Testis (tissue), 3 donors: ENCODE measurements around the gene FOXC1. TPM values are rescaled to one million over a fixed set of nuclear protein-coding genes. Genes with fewer than 3 reads are reported as not detected.

Source experiments
- DNase-seq: peaks from one replicate; pipeline ENCODE4 v3.0.0-alpha.2; 2019
- H3K27ac ChIP-seq, 2 donors: fragments of 200-600 bp; sonication (generic); one replicate each; pipeline ENCODE4 v1.5.1; 2019
- H3K27me3 ChIP-seq: fragments of 200-600 bp; sonication (generic); one replicate; pipeline ENCODE4 v1.5.1; 2019
- H3K36me3 ChIP-seq: fragments of 200-600 bp; sonication (generic); one replicate; pipeline ENCODE4 v1.5.1; 2017; ENCODE audit warnings: low read depth; ENCODE audit errors: missing control alignments
- H3K4me1 ChIP-seq: fragments of 200-600 bp; sonication (generic); one replicate; pipeline ENCODE4 v1.5.1; 2019
- H3K4me3 ChIP-seq, 2 donors: fragments of 200-600 bp; sonication (generic); one replicate each; pipeline ENCODE4 v1.5.1; 2017 to 2019
- H3K9me3 ChIP-seq: fragments of 200-600 bp; sonication (generic); one replicate; pipeline ENCODE4 v1.5.1; 2017
- CTCF ChIP-seq, 3 experiments: fragments of 450-650 bp in 2 of 3; fragments of 200-600 bp in 1 of 3; sonication (generic) in 1 of 3; IDR thresholded peaks; one replicate each; pipeline ENCODE4 v1.5.1; 2016 to 2019; ENCODE audit warnings: antibody characterized with exemption in 3 of 3, mild to moderate bottlenecking in 2 of 3, moderate library complexity in 1 of 3
- POLR2A ChIP-seq: fragments of 450-650 bp; IDR thresholded peaks from one replicate; pipeline ENCODE4 v1.6.1; 2017; ENCODE audit warnings: antibody characterized with exemption, mild to moderate bottlenecking, moderate library complexity
- WGBS, 2 donors: methylation state at CpG; one replicate each; pipeline ENCODE4 v1.1.5; 2018; 5-methylcytosine and 5-hydroxymethylcytosine counted together
- intact Hi-C: fragments of 100-400 bp; cut with DNase I; formaldehyde crosslinking; loops from one replicate; pipeline ENCODE4 v1.15.1; 2023; ENCODE audit warnings: low total_unique reads
- polyA plus RNA-seq: library from polyadenylated mRNA; stranded (reverse); fragments of 350-450 nt; fragmentation: Illumina TruSeq; extraction: RNeasy Lipid Tissue Mini Kit (QIAGEN cat#74804); gene quantifications from one replicate; pipeline ENCODE4 v1.2.3, GENCODE V29; 2014; ENCODE audit warnings: low read depth, low replicate concordance; ENCODE audit not compliant: insufficient read depth
- total RNA-seq, 2 donors: library from RNA; depleted of rRNA; stranded (reverse); fragments of >200 nt; gene quantifications; one replicate each; pipeline ENCODE4 v1.2.3, GENCODE V29; 2016

The FOXC1 gene
- total and polyA plus RNA-seq, 3 donors from 2014 or later: 4.7 to 10.6 (median 9.4) TPM

- H3K4me1 ChIP-seq: peaks cover 36% of the 10 kb centered on the region
- WGBS, 2 donors: 27 to 44% methylated on average over 9 to 16 of the region's 16 CpGs
- H3K27ac ChIP-seq: peak overlapping the region; percentile 64 to 75
- H3K9me3 ChIP-seq: no peaks in the 10 kb centered on the region
- intact Hi-C loops: no loop called here
- no peak for DNase-seq
- no peak for TF ChIP-seq CTCF (IDR thresholded peaks at IDR 0.05)
- no peaks in the 10 kb centered on the region for H3K27me3 ChIP-seq
- H3K36me3 ChIP-seq: no peaks in the 10 kb centered on the region
- H3K4me3 ChIP-seq: no peak overlapping the region
These were observed 34.3 kb upstream of the FOXC1 start for GRCh38 chr6:1575210-1576041.

DNA sequence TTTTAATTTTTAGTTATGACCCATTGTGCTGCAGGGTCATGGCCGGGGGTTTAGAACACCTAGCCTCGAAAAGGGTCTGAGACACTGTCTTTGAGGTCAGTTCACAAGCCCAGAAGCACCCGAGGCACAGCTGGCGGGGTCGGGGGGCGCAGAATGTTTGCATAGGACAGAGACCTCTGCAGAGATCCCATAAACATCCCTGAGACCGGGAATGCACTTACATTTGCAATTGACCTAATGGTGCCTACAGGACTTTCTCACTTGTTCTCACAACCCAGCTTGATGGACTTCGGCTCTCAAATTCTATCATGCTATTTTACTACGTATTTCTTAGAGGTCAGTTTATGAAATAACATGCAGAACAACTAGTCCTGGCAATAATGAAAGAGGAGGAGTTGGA, 33.5 kb upstream of the FOXC1 start:
- Histone ChIP-seq H3K36me3 (no peaks in the 10 kb centered on the region), H3K27ac (peak overlapping the region; percentile 64 to 75), H3K4me1 (peaks cover 36% of the 10 kb centered on the region), H3K27me3 (no peaks in the 10 kb centered on the region), H3K9me3 (no peaks in the 10 kb centered on the region), H3K4me3 (no peak overlapping the region)
- intact Hi-C loops: no loop called here
- DNase-seq: no peak
- WGBS, 2 donors: 59 to 65% methylated on average over 9 of the region's 9 CpGs
- TF ChIP-seq CTCF (IDR thresholded peaks at IDR 0.05) (no peak), POLR2A (no peak)

DNA sequence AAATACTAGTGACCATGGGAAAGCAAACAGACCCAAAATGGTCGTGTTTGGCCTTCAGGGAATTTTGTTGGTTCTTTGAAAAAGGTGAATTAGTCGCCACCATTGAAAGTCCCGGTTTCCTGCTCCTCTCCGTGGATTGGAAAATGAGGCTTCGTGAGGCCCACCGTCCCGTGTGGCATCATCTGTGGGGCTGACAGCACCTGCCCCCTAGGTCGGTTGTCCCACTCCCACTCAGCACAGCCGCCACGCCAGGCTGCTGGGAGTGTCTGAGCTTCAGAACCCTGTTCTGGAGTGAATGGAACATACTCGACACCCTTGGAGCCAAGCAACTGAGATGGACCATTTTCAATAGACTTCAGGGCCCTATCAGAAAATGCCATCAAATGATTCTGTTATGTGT, 33.0 kb upstream of the FOXC1 start:
- DNase-seq: no peak
- 93 to 96% methylated on average over 11 of the region's 11 CpGs for WGBS, 2 donors
- Histone ChIP-seq H3K4me1 (peaks cover 36% of the 10 kb centered on the region), H3K36me3 (no peaks in the 10 kb centered on the region), H3K27me3 (no peaks in the 10 kb centered on the region), H3K27ac (peak overlapping the region; percentile 22 to 75), H3K9me3 (no peaks in the 10 kb centered on the region), H3K4me3 (no peak overlapping the region)
- intact Hi-C loops: no loop called here
- TF ChIP-seq POLR2A: no peak
- TF ChIP-seq CTCF (IDR thresholded peaks at IDR 0.05): no peak

DNA sequence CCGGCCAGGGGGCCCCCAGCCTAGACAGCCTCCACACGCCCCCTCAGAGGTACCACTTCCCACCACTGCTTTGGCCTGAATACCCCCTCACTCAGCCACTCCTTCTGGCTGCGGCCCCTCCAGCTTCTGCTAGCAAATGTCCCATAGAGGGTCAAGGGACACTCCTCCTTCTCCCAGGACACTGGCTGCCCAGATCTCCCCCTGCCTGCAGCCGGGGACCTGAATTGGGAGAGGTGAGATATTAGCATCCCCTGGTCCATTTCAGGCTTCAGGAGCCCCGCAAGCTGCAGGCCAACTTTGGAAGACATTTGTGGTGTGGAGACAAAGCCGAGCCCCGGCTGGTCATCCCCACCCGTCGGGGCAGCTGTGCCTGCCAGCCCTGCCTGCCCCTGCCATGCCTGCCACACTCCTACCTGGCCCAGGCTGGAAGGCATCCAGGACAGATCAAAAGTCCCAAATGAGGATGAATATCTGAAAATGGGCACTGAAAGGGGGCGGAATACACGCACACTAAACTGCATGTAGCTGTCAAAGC, 32.5 kb upstream of the FOXC1 start:
- TF ChIP-seq CTCF (IDR thresholded peaks at IDR 0.05) (no peak), POLR2A (no peak)
- Histone ChIP-seq H3K36me3 (no peaks in the 10 kb centered on the region), H3K4me3 (no peak overlapping the region), H3K4me1 (peaks cover 36% of the 10 kb centered on the region), H3K27ac (peak overlapping the region; percentile 22 to 75), H3K27me3 (no peaks in the 10 kb centered on the region), H3K9me3 (no peaks in the 10 kb centered on the region)
- WGBS, 2 donors: 62 to 73% methylated on average over 10 to 11 of the region's 11 CpGs
- no peak for DNase-seq
- intact Hi-C loops: no loop called here
